IMR-90 (cell line): ENCODE data around the gene SSBP2. TPM values are rescaled to one million over a fixed set of nuclear protein-coding genes. Genes with fewer than 3 reads are reported as not detected.

ENCODE experiments used
- ATAC-seq: fragments of 200-7000 bp; cut with Tn5 transposase; 2 replicates; pipeline ENCODE4 v1.9.1; 2020; ENCODE audit warnings: low read depth, mild to moderate bottlenecking, moderate library complexity
- BruUV-seq: library from RNA; stranded (reverse); fragments of 400-500 nt; replicated peaks from 2 replicates; lab custom pipeline; 2021; lab: Mats Ljungman, UMichigan
- CTCF ChIA-PET: fragments of 300-600 bp; formaldehyde crosslinking; extraction: SDS; loops from one replicate; lab custom pipeline; 2021; ENCODE audit warnings: antibody characterized with exemption; lab: Yijun Ruan, JAX
- POLR2A ChIA-PET: fragments of 300-600 bp; sonication (Branson Sonifier 250); formaldehyde crosslinking; loops from one replicate; lab custom pipeline; 2022; ENCODE audit warnings: antibody characterized with exemption; ENCODE audit not compliant: unreplicated experiment; lab: Charles Lee
- DNase-seq: peaks from one replicate; pipeline ENCODE4 v3.0.0; 2013
- H2AFZ ChIP-seq: replicated peaks from 2 replicates; pipeline ENCODE3; 2013; ENCODE audit warnings: low read length, mild to moderate bottlenecking; ENCODE audit not compliant: poor library complexity
- H2AK5ac ChIP-seq: 2 replicates; pipeline ENCODE4 v1.6.1; 2013; ENCODE audit warnings: low read depth, low read length, inconsistent platforms
- H2AK9ac ChIP-seq: replicated peaks from 2 replicates; pipeline ENCODE3; 2013; ENCODE audit warnings: mild to moderate bottlenecking, low read depth, low read length, moderate library complexity; ENCODE audit not compliant: poor library complexity
- H2BK120ac ChIP-seq: 2 replicates; pipeline ENCODE4 v1.6.1; 2013; ENCODE audit warnings: low read depth, low read length, inconsistent platforms
- H2BK15ac ChIP-seq: 3 replicates; pipeline ENCODE4 v1.6.1; 2013; ENCODE audit warnings: low read depth, low read length, inconsistent platforms
- H2BK20ac ChIP-seq: 2 replicates; pipeline ENCODE4 v1.6.1; 2013; ENCODE audit warnings: low read depth, mild to moderate bottlenecking, inconsistent platforms, low read length, moderate library complexity
- H2BK5ac ChIP-seq: 2 replicates; pipeline ENCODE4 v1.6.1; 2013; ENCODE audit warnings: mild to moderate bottlenecking, low read depth, low read length, inconsistent platforms; ENCODE audit not compliant: poor library complexity, severe bottlenecking
- H3K14ac ChIP-seq: replicated peaks from 2 replicates; pipeline ENCODE4 v1.6.1; 2013; ENCODE audit warnings: low read depth, low read length, inconsistent platforms
- H3K18ac ChIP-seq: 2 replicates; pipeline ENCODE4 v1.6.1; 2013; ENCODE audit warnings: low read depth, low read length, control low read depth
- H3K23ac ChIP-seq: 2 replicates; pipeline ENCODE4 v1.6.1; 2013; ENCODE audit warnings: low read depth, low read length, inconsistent platforms
- H3K27ac ChIP-seq: 2 replicates; pipeline ENCODE4 v1.5.1; 2013; ENCODE audit warnings: mild to moderate bottlenecking, control low read depth, low read length; ENCODE audit not compliant: insufficient read depth
- H3K27me3 ChIP-seq: 2 replicates; pipeline ENCODE4 v1.6.1; 2013; ENCODE audit warnings: low read length; ENCODE audit not compliant: control insufficient read depth, insufficient read depth
- H3K36me3 ChIP-seq: 2 replicates; pipeline ENCODE4 v1.6.1; 2013; ENCODE audit warnings: low read length, mixed read lengths; ENCODE audit not compliant: control insufficient read depth, insufficient read depth
- H3K4ac ChIP-seq: 2 replicates; pipeline ENCODE4 v1.6.1; 2013; ENCODE audit warnings: low read depth, low read length, inconsistent platforms
- H3K4me1 ChIP-seq: 2 replicates; pipeline ENCODE4 v1.6.1; 2013; ENCODE audit warnings: low read length, mixed read lengths; ENCODE audit not compliant: control insufficient read depth, insufficient read depth
- H3K4me2 ChIP-seq: 2 replicates; pipeline ENCODE4 v1.6.1; 2013; ENCODE audit warnings: low read depth, mild to moderate bottlenecking, control low read depth, low read length, moderate library complexity
- H3K4me3 ChIP-seq: 2 replicates; pipeline ENCODE4 v1.5.1; 2013; ENCODE audit warnings: low read depth, mild to moderate bottlenecking, control low read depth, low read length, moderate library complexity; ENCODE audit not compliant: insufficient read depth
- H3K56ac ChIP-seq: 2 replicates; pipeline ENCODE4 v1.6.1; 2013; ENCODE audit warnings: low read length, inconsistent platforms; ENCODE audit not compliant: insufficient read depth; ENCODE audit errors: extremely low read depth
- H3K79me1 ChIP-seq, 2 experiments: 2 replicates each; pipeline ENCODE4 v1.6.1; 2013; ENCODE audit warnings: low read length in 2 of 2, inconsistent platforms in 1 of 2, low read depth in 1 of 2
- H3K9ac ChIP-seq: 2 replicates; pipeline ENCODE4 v1.6.1; 2013; ENCODE audit warnings: low read depth, low read length, control low read depth
- H3K9me1 ChIP-seq: 2 replicates; pipeline ENCODE4 v1.6.1; 2013; ENCODE audit warnings: low read length, inconsistent platforms; ENCODE audit not compliant: insufficient read depth
- H3K9me3 ChIP-seq: 2 replicates; pipeline ENCODE4 v1.6.1; 2013; ENCODE audit warnings: low read length; ENCODE audit not compliant: control insufficient read depth, insufficient read depth
- H4K20me1 ChIP-seq: 2 replicates; pipeline ENCODE4 v1.6.1; 2013; ENCODE audit warnings: low read length, inconsistent platforms; ENCODE audit not compliant: insufficient read depth
- H4K5ac ChIP-seq: 2 replicates; pipeline ENCODE4 v1.6.1; 2013; ENCODE audit warnings: mild to moderate bottlenecking, low read depth, low read length, control low read depth
- H4K8ac ChIP-seq, 2 experiments: 2 replicates each; pipeline ENCODE4 v1.6.1; 2013; ENCODE audit warnings: low read depth in 2 of 2, low read length in 2 of 2, control low read depth in 1 of 2, inconsistent platforms in 1 of 2
- H4K91ac ChIP-seq: 2 replicates; pipeline ENCODE4 v1.6.1; 2013; ENCODE audit warnings: low read depth, low read length, inconsistent platforms; ENCODE audit not compliant: insufficient read depth
- CHD1 ChIP-seq: IDR thresholded peaks from 2 replicates; pipeline ENCODE4 v1.6.1; 2012; ENCODE audit warnings: low read depth, low read length, improper control_type of control experiment
- NFE2L2 ChIP-seq: fragments of 150-350 bp; IDR thresholded peaks from 2 replicates; pipeline ENCODE4 v1.6.1; 2016; ENCODE audit warnings: low read depth, mild to moderate bottlenecking, low read length
- RCOR1 ChIP-seq: IDR thresholded peaks from 2 replicates; pipeline ENCODE4 v1.6.1; 2012; ENCODE audit warnings: mild to moderate bottlenecking, low read length, improper control_type of control experiment; ENCODE audit not compliant: insufficient replicate concordance
- WGBS, 2 experiments: methylation state at CpG; one replicate each; pipeline versions ENCODE4 v1.1.5 to v1.1.7; 2013; ENCODE audit warnings: missing lambda C conversion rate in 2 of 2; ENCODE audit not compliant: insufficient read length in 1 of 2; ENCODE audit errors: extremely low coverage in 2 of 2; 5-methylcytosine and 5-hydroxymethylcytosine counted together
- dilution Hi-C: fragments of 300-500 bp; cut with HindIII; formaldehyde crosslinking; loops from one replicate; pipeline ENCODE4 v1.14.3; 2018; ENCODE audit warnings: low sequenced_read_pairs; ENCODE audit not compliant: unreplicated experiment
- in situ Hi-C: fragments of 300-500 bp; cut with MboI; formaldehyde crosslinking; loops from 3 replicates; pipeline ENCODE4 v1.14.3; 2019; ENCODE audit warnings: low sequenced_read_pairs, inconsistent platforms, mixed read lengths
- intact Hi-C: fragments of 100-400 bp; cut with micrococcal nuclease; formaldehyde crosslinking; loops from 2 replicates; pipeline ENCODE4 v1.10.0; 2022
- polyA plus RNA-seq, 3 experiments: library from polyadenylated mRNA; depleted of rRNA; stranded (reverse); fragments of >200 nt; gene quantifications; 2 replicates each; pipeline ENCODE4 v1.2.3, GENCODE V29; 2012; ENCODE audit warnings: low replicate concordance in 1 of 3
- total RNA-seq: library from RNA; depleted of rRNA; stranded (reverse); fragments of >200 nt; gene quantifications from 2 replicates; pipeline ENCODE4 v1.2.3, GENCODE V29; 2012

The SSBP2 gene
- total and polyA plus RNA-seq, 2 of the 4 experiments (the other 2 are of a cell fraction), result 38.4 to 42.7 TPM

DNA sequence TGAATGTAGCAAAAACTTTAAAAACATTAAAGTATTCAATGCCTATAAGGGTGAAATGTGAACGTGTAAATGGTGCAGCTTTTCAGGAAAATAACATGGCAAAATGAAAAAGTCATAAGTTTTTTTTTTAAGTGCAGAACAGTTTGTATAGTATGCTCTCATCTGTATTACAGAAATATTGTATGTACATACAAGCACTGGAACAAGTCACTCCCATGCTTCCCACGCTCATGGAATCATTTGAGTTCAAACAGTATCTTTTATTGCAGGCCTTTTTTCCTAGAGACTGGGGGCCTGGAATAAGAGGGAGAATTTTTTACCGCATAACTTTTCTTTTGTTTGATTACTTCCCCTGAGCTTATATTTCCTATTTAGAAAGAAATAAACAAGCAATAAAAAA, 94.1 kb downstream of the SSBP2 start:
- TF ChIP-seq CHD1, result no peak
- no peak for TF ChIP-seq NFE2L2
- TF ChIP-seq RCOR1, result no peak
- no peaks in the 10 kb centered on the region for H3K36me3 ChIP-seq
- H3K56ac ChIP-seq, result no peak overlapping the region
- no TSS peak for BruUV-seq
- no peak overlapping the region for H2BK120ac ChIP-seq
- no peak overlapping the region for H2AFZ ChIP-seq
- H3K9me1 ChIP-seq, result peaks cover 3% of the 10 kb centered on the region; the same call in 1 of the 2 replicates
- no peak overlapping the region for H3K27ac ChIP-seq
- no peak overlapping the region for H2AK9ac ChIP-seq
- no peaks in the 10 kb centered on the region for H3K9me3 ChIP-seq
- no peaks in the 10 kb centered on the region for H4K20me1 ChIP-seq
- dilution Hi-C loops, result no loop called here
- H2BK20ac ChIP-seq, result no peak overlapping the region
- H3K4me1 ChIP-seq, result no peaks in the 10 kb centered on the region
- intact Hi-C loops, result no loop called here
- H3K27me3 ChIP-seq, result no peaks in the 10 kb centered on the region
- no peak for DNase-seq
- H2BK5ac ChIP-seq, result no peak overlapping the region
- no peak overlapping the region for H2AK5ac ChIP-seq
- no peak overlapping the region for H4K91ac ChIP-seq
- no peak overlapping the region for H3K4me2 ChIP-seq
- H3K4me3 ChIP-seq, result no peak overlapping the region
- H3K14ac ChIP-seq, result no peak overlapping the region
- no peak overlapping the region for H3K9ac ChIP-seq
- in situ Hi-C loops, result no loop called here
- no peak overlapping the region for H2BK15ac ChIP-seq
- no peak overlapping the region for H3K4ac ChIP-seq
- H4K8ac ChIP-seq, result no peak overlapping the region
- H3K79me1 ChIP-seq, result peaks cover 6 to 11% of the 10 kb centered on the region in 2 experiments; a peak in 3 of 4 replicates
- H3K23ac ChIP-seq, result no peak overlapping the region
- ATAC-seq, result no peak
- CTCF ChIA-PET, result interaction anchor here (0.6 kb wide), 1 partner anchor 132 kb away, joined by 7 read pairs; no protein-coding TSS in a partner anchor
- POLR2A ChIA-PET, result no interaction called here
- WGBS, 2 experiments, result no CpG with 5 or more reads among the region's 3 CpGs
- H4K5ac ChIP-seq, result no peak overlapping the region
- no peak overlapping the region for H3K18ac ChIP-seq
